Posterior vena cava (tissue), 2 donors: Measurements from ENCODE around the gene ITGA11. TPM values are rescaled to one million over a fixed set of nuclear protein-coding genes. Genes with fewer than 3 reads are reported as not detected.

Experiments used
- DNase-seq: peaks from one replicate; pipeline ENCODE4 v3.0.0-alpha.2; 2020; ENCODE audit warnings: low spot score
- intact Hi-C, 2 donors: fragments of 100-400 bp; cut with DNase I; formaldehyde crosslinking; loops; one replicate each; pipeline versions ENCODE4 v1.14.1 to v1.14.2; 2022 to 2023
- total RNA-seq, 2 donors: library from RNA; stranded (reverse); fragmentation: NEBNext Ultra II Directional; extraction: Animal tissue kit (Norgen Biotek cat#: 25700); gene quantifications; one replicate each; pipeline ENCODE4 v1.2.1, GENCODE V29; 2021
- donor health status: DM: yes; HTN: yes; CAD: no.
- donor health status: DM: yes; HTN: yes; CAD: no.

ITGA11 gene
- total RNA-seq, 2 donors from 2014 or later, result 23.1 to 62.5 TPM

GRCh38 chr15:68328964-68329363 lies 103.0 kb downstream of the ITGA11 start:
- intact Hi-C loops, result no loop called here
- no peak for DNase-seq

GRCh38 chr15:68328443-68328842 lies 103.5 kb downstream of the ITGA11 start:
- DNase-seq, result no peak
- intact Hi-C loops, result no loop called here

- DNase-seq, result no peak
- intact Hi-C loops, result no loop called here
Measured at GRCh38 chr15:68326711-68327354, 105.1 kb downstream of the ITGA11 start.

GRCh38 chr15:68325726-68326125 lies 106.2 kb downstream of the ITGA11 start:
- DNase-seq, result no peak
- intact Hi-C loops, result no loop called here

- no peak for DNase-seq
- intact Hi-C loops, result no loop called here
Measured at GRCh38 chr15:68322796-68323195, 109.2 kb downstream of the ITGA11 start.

GRCh38 chr15:68321229-68321628 lies 110.7 kb downstream of the ITGA11 start:
- peak; percentile 58 for DNase-seq
- intact Hi-C loops, result no loop called here

GRCh38 chr15:68319997-68320396 lies 112.0 kb downstream of the ITGA11 start:
- DNase-seq, result peak; percentile 47

GRCh38 chr15:68318931-68319909 lies 112.7 kb downstream of the ITGA11 start:
- intact Hi-C loops, result no loop called here
- peak; percentile 46 for DNase-seq

More at GRCh38 chr15:68319997-68320396, 112.0 kb downstream of the ITGA11 start:
- intact Hi-C loops, result no loop called here

- intact Hi-C loops, result no loop called here
- peak; percentile 37 for DNase-seq
Measured at GRCh38 chr15:68318008-68318835, 113.7 kb downstream of the ITGA11 start.

GRCh38 chr15:68317281-68318007 lies 114.5 kb downstream of the ITGA11 start:
- intact Hi-C loops, result no loop called here
- DNase-seq, result peak; percentile 9

GRCh38 chr15:68316061-68316804 lies 115.7 kb downstream of the ITGA11 start:
- intact Hi-C loops, result no loop called here

GRCh38 chr15:68315495-68316031 lies 116.4 kb downstream of the ITGA11 start:
- DNase-seq, result peak; percentile 40
- intact Hi-C loops, result no loop called here

More at GRCh38 chr15:68316061-68316804, 115.7 kb downstream of the ITGA11 start:
- DNase-seq, result peak; percentile 66

GRCh38 chr15:68315035-68315434 lies 116.9 kb downstream of the ITGA11 start:
- intact Hi-C loops, result no loop called here
- DNase-seq, result no peak

GRCh38 chr15:68314563-68314962 lies 117.4 kb downstream of the ITGA11 start:
- peak; percentile 68 for DNase-seq
- intact Hi-C loops, result no loop called here

- intact Hi-C loops, result no loop called here
- DNase-seq, result peak; percentile 55
Measured at GRCh38 chr15:68313501-68314410, 118.2 kb downstream of the ITGA11 start.

- DNase-seq, result peak; percentile 79
- intact Hi-C loops, result no loop called here
Measured at GRCh38 chr15:68312701-68313204, 119.2 kb downstream of the ITGA11 start.
